ENCODE data around the gene YIF1B. TPM values are rescaled to one million over a fixed set of nuclear protein-coding genes. Genes with fewer than 3 reads are reported as not detected.

YIF1B gene
- total and polyA plus RNA-seq, 9 of the 15 experiments (the other 6 are each of a cell fraction or from before 2014, with no cell fraction given): 8.5 to 586 (median 323) TPM

- TF ChIP-seq THRA (IDR thresholded peaks at IDR 0.05) (no peak), ZNF134 (CRISPR knock-in tag; conservative IDR thresholded peaks at IDR 0.05) (no peak), ARID3A (IDR thresholded peaks at IDR 0.05; ENCODE audit: borderline replicate concordance, low read depth, low read length) (no peak)
Observed at GRCh38 chr19:38277549-38277948, 38.2 kb downstream of the YIF1B start (continued).

GRCh38 chr19:38276942-38277517, 38.7 kb downstream of the YIF1B start:
- Histone ChIP-seq H3K79me2 (ENCODE audit: control insufficient read depth, insufficient read depth, low read length) (no peaks in the 10 kb centered on the region), H2AFZ (ENCODE audit: low read depth, low read length) (peak overlapping the region; percentile 51), H3K36me3 (ENCODE audit: control insufficient read depth, insufficient read depth, low read length) (no peaks in the 10 kb centered on the region), H3K4me3 (no peak overlapping the region), H3K27me3 (ENCODE audit: control insufficient read depth in 2 of 2, insufficient read depth in 2 of 2, low read length in 2 of 2) (no peaks in the 10 kb centered on the region), H3K9me1 (ENCODE audit: control insufficient read depth, insufficient read depth, low read length) (no peaks in the 10 kb centered on the region), H3K27ac (ENCODE audit: extremely low read depth, low read depth, low read length) (no peak overlapping the region), H3K4me1 (replicated peaks in 1 of 2; ENCODE audit: control insufficient read depth in 2 of 2, insufficient read depth in 2 of 2, low read length in 2 of 2) (peaks cover 7 to 9% of the 10 kb centered on the region in 2 experiments; a peak in 4 of 5 replicates), H3K4me2 (ENCODE audit: insufficient read depth, low read length) (no peak overlapping the region), H3K9me3 (replicated peaks; ENCODE audit: control insufficient read depth, insufficient read depth, low read depth, low read length) (no peaks in the 10 kb centered on the region), H4K20me1 (replicated peaks; ENCODE audit: control insufficient read depth, insufficient read depth, low read length) (no peaks in the 10 kb centered on the region), H3K9ac (ENCODE audit: insufficient read depth in 1 of 2, low read depth in 2 of 2, low read length in 2 of 2) (no peak overlapping the region)
- DNase-seq (ENCODE audit: extremely low read depth in 1 of 4, low spot score in 3 of 4): no peak
- ChIA-PET CTCF (ENCODE audit: low intra/inter-chr PET ratio) (no interaction called here), POLR2A (interaction anchor here (0.7 to 1.4 kb wide), 4 partner anchors 9 to 14 kb away, joined by 3 to 5 read pairs (median 3); no protein-coding TSS in a partner anchor)
- WGBS (ENCODE audit: insufficient coverage, low coverage, missing lambda C conversion rate): 82% methylated on average over 7 of the region's 7 CpGs
- FAIRE-seq: no peak
- no TSS peak for BruUV-seq (replicated peaks)
- TF ChIP-seq ETV6 (IDR thresholded peaks at IDR 0.05; ENCODE audit: borderline replicate concordance in 1 of 2, low read depth in 2 of 2, low read length in 1 of 2) (no peak), ETV6 (CRISPR knock-in tag; IDR thresholded peaks at IDR 0.05; ENCODE audit: borderline replicate concordance) (no peak), MAFG (tag; conservative IDR thresholded peaks at IDR 0.05) (peak; percentile 29), ZNF316 (IDR thresholded peaks at IDR 0.05) (peak; percentile 84), C11orf30 (IDR thresholded peaks at IDR 0.05; ENCODE audit: low read depth) (peak; percentile 53; the same call in 1 of the 2 replicates), MAFF (IDR thresholded peaks at IDR 0.05; ENCODE audit: low read length) (peak; percentile 37; the same call in 1 of the 2 replicates)
- ATAC-seq: no peak
- intact Hi-C loops (cut with micrococcal nuclease) (no loop called here), in situ Hi-C loops (cut with MboI) (no loop called here)

All from K562 (cell line).